ENCODE data around the gene SRP9. TPM values are rescaled to one million over a fixed set of nuclear protein-coding genes. Genes with fewer than 3 reads are reported as not detected.
"Not testable (repeated sequence)": the region's sequence is repeated elsewhere in the genome, so short reads cannot be mapped to it uniquely, and the experiment has no call there.

The SRP9 gene
- total RNA-seq, 2 experiments from 2014 or later = 198 to 225 TPM

DNA sequence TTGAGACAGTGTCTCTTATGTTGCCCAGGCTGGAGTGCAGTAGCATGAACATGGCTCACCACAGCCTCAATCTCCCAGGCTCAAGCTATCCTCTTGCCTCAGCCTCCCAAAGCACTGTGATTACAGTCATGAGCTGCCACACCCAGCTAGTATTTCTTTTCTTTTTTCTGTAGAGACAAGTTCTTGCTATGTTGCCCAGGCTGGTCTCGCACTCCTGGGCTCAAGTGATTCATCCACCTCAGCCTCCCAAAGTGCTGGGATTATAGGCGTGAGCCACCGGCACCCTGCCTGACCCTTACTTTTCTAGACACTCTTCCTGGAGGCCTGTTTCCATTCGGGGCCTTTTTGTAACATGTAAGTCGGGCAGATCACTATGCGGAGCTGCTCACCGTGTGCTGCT lies 30.1 kb upstream of the SRP9 start:
- ATAC-seq = no peak
- peaks cover 2% of the 10 kb centered on the region for H3K27me3 Mint-ChIP-seq
- CTCF ChIA-PET = interaction anchor here (1.3 kb wide), 1 partner anchor 22 kb away, joined by 3 read pairs; no protein-coding TSS in a partner anchor
- no peaks in the 10 kb centered on the region for H3K36me3 Mint-ChIP-seq
- DNase-seq = no peak
- H3K4me1 Mint-ChIP-seq = no peaks in the 10 kb centered on the region
- no peak overlapping the region for H3K4me3 Mint-ChIP-seq
- no peaks in the 10 kb centered on the region for H3K9me3 Mint-ChIP-seq (ENCODE audit: low read depth)
- no peak overlapping the region for H3K27ac Mint-ChIP-seq

GRCh38 chr1:225748529-225748928 lies 29.1 kb upstream of the SRP9 start:
- CTCF ChIA-PET = no interaction called here
- no peak for ATAC-seq
- Mint-ChIP-seq H3K4me1 (no peaks in the 10 kb centered on the region), H3K27ac (no peak overlapping the region), H3K36me3 (no peaks in the 10 kb centered on the region), H3K27me3 (peaks cover 2% of the 10 kb centered on the region), H3K4me3 (no peak overlapping the region), H3K9me3 (ENCODE audit: low read depth) (no peaks in the 10 kb centered on the region)
- no peak for DNase-seq

GRCh38 chr1:225749706-225750105 lies 27.9 kb upstream of the SRP9 start:
- Mint-ChIP-seq H3K4me1 (no peaks in the 10 kb centered on the region), H3K27ac (no peak overlapping the region), H3K4me3 (no peak overlapping the region), H3K9me3 (ENCODE audit: low read depth) (no peaks in the 10 kb centered on the region), H3K27me3 (peaks cover 2% of the 10 kb centered on the region), H3K36me3 (no peaks in the 10 kb centered on the region)
- ATAC-seq (no peak), DNase-seq (no peak)
- CTCF ChIA-PET = interaction anchor here (0.7 kb wide), 1 partner anchor 242 kb away, joined by 3 read pairs; no protein-coding TSS in a partner anchor

- Mint-ChIP-seq H3K4me1 (no peaks in the 10 kb centered on the region), H3K9me3 (ENCODE audit: low read depth) (no peaks in the 10 kb centered on the region), H3K27me3 (peaks cover 2% of the 10 kb centered on the region), H3K36me3 (no peaks in the 10 kb centered on the region), H3K27ac (no peak overlapping the region), H3K4me3 (no peak overlapping the region)
- DNase-seq (no peak), ATAC-seq (no peak)
- CTCF ChIA-PET = no interaction called here
Observed at GRCh38 chr1:225750420-225750819, 27.2 kb upstream of the SRP9 start.

DNA sequence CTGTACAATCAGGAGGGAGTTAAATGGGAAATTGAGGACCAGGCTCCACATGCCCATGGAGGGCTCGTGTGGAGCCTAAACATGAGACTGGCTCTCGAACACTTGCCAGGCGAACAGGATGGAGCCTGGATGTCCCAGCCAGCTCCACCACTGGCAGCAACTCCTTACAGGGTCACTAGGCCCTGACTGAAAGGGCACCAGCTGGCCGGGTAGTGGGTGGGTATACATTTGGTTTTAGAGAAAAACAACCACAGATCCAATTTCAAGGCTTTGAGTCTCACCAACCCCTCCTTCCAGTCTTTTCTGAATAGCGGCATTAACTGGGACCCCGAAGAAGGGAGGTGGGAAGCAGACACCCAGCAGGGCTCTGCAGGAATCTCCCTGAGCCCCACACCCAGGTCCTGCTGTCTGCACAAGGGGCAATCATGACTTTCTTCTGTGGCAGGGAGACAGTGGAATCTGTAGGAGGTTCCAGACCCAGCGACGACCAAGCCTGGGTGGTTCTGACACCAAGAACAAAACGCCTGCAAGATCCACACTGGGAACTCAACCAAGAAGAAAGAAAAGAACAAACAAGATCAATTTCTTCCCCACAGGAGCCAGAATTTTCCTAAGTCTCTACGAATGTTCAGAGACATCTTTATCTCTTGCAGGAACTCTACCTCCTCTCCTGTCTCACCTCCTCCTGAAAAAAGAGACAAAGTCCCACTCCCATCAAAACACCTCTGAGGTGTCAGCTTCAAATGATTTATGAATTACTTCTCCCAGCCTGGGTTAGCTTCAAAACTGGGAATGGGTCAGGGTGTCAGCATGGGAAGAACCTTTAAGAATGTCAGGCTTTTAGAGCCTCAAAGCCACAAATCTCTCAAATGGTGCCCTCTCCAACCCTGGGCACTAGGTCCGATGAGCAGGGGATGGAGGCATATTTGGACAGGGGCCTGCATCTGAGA lies 26.5 kb upstream of the SRP9 start:
- CTCF ChIA-PET = no interaction called here
- Mint-ChIP-seq H3K36me3 (no peaks in the 10 kb centered on the region), H3K27ac (no peak overlapping the region)

DNA sequence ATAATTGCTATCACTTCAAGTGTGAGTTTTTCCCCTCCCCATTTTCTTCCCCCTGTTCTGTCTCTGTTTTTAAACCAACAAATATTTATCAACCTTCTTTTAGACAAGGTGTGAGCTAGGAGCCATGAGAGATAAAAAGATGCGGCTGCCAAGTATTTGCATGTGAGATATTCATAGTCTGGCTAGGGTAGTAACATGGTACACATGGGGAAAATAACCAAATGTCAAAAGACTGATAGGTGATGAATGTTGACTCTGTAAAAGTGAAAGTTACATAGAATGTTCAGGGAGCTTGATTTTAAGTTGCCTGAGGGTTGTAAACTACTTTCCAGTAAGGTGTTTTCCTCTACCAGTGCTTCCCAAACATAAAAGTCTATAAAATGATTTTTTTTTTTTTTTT lies 25.4 kb upstream of the SRP9 start:
- Mint-ChIP-seq H3K27ac (no peak overlapping the region), H3K4me1 (no peaks in the 10 kb centered on the region), H3K9me3 (ENCODE audit: low read depth) (no peaks in the 10 kb centered on the region), H3K36me3 (no peaks in the 10 kb centered on the region), H3K4me3 (no peak overlapping the region), H3K27me3 (peaks cover 5% of the 10 kb centered on the region)
- CTCF ChIA-PET = no interaction called here
- no peak for ATAC-seq
- no peak for DNase-seq

More for the DNA sequence above, 26.5 kb upstream of the SRP9 start:
- no peaks in the 10 kb centered on the region for H3K4me1 Mint-ChIP-seq
- H3K4me3 Mint-ChIP-seq = no peak overlapping the region
- peaks cover 5% of the 10 kb centered on the region for H3K27me3 Mint-ChIP-seq
- H3K9me3 Mint-ChIP-seq (ENCODE audit: low read depth) = no peaks in the 10 kb centered on the region
- ATAC-seq (no peak), DNase-seq (no peak)

DNA sequence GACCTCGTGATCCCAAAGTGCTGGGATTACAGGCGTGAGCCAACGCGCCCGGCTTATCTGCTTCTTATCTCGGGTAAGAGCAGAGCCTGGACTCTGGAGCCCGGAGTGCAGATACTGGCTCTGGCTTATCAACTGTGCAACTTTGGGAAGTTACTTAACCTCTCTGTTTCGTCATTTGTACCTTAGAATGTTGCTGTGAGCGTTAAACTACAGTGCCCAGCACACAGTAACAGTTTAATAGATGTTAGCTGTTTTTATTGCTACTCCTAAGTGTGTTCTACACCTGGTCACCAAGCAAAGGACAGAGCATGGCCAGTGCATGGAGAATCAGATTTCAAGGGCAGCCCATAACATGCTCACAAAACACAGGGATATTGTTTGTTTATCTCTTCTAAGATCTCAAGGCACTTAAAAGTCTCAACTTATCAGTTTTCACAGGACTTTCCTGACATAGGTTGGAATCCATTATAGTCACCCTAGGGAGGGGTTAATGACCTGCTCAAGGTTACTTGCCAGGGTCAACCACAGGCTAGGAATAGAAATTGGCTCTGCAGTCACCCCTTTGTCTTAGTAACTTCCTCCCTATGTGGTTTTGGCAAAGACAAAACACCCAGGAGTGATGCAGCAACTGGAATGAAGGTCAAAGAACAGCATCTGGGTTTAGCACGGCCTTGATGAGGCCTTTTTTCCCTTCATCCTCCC lies 22.5 kb upstream of the SRP9 start:
- no peak for ATAC-seq
- Mint-ChIP-seq H3K4me3 (no peak overlapping the region), H3K27me3 (peaks cover 16% of the 10 kb centered on the region), H3K9me3 (ENCODE audit: low read depth) (no peaks in the 10 kb centered on the region), H3K4me1 (no peaks in the 10 kb centered on the region), H3K27ac (no peak overlapping the region), H3K36me3 (no peaks in the 10 kb centered on the region)
- DNase-seq = no peak
- CTCF ChIA-PET = no interaction called here

DNA sequence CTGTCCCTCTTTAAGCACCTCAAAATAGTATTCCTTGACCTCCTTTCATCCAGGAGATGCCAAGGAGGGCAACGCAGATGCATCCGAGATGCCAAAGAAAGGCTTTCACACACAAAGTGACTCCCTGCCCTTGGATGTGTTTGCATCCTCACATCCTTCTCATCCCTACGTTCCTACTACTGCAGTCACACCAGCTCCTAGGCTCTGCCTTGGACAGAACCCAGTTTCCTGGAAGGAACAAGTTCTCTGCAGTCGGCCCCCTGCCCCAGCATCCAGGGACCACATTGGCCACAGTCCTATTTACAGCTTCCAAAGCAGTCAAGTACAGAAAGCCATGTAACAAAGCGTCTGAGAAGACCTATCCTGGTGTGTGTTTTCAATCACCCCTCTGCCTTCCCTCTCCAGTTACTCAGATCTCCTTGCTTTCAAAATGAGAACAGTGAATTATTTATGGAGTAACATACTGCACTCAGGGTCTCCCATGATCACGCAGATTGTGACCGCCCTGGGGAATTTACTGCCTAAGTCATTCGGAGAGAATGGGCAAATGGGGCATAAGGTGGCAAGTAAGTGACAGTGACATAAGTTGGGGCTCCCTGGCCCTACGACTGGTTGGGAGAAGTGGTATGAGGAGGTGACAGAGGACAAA lies 21.8 kb upstream of the SRP9 start:
- Mint-ChIP-seq H3K4me1 (no peaks in the 10 kb centered on the region), H3K9me3 (ENCODE audit: low read depth) (no peaks in the 10 kb centered on the region), H3K27ac (no peak overlapping the region), H3K27me3 (peaks cover 18% of the 10 kb centered on the region), H3K4me3 (no peak overlapping the region), H3K36me3 (no peaks in the 10 kb centered on the region)
- CTCF ChIA-PET = no interaction called here
- DNase-seq (no peak), ATAC-seq (no peak)

DNA sequence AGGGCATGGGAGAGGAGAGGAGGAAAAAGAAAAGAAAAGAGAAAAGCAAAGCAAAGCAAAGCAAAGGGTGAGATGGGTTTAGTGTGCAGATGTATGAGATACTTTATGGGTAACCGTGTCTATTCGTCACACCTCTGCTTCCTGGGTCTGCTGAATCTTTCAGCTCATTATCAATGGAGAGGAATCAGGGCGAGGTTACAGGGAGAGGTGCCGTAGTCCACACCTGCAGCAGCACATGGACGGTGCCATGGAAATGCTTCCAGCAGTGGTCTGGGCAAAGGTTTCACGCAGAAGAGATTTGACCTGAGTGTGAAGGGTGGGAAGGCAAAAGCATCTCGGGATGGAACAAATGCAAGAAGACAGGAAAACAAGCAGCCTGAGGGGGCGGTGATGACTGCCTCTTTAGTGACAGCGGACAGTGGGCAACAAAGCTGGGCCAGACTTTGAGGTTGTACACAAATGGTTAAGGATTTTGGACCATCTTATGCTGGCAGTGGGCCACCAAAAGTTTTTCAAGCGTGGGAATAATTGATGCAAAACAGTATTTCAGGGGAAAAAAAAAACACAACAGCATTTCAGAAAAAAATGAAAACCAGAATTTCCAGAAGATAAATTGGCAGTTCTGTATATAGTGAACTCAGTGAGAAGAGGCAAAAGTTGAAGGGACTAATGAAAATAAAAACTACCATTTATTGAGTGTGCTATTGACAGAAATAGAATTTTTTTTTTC lies 19.5 kb upstream of the SRP9 start:
- no peak overlapping the region for H3K27ac Mint-ChIP-seq
- CTCF ChIA-PET = no interaction called here
- H3K4me3 Mint-ChIP-seq = no peak overlapping the region
- no peaks in the 10 kb centered on the region for H3K4me1 Mint-ChIP-seq
- ATAC-seq = no peak
- H3K27me3 Mint-ChIP-seq = peaks cover 27% of the 10 kb centered on the region
- no peaks in the 10 kb centered on the region for H3K9me3 Mint-ChIP-seq (ENCODE audit: low read depth)
- DNase-seq = no peak
- H3K36me3 Mint-ChIP-seq = no peaks in the 10 kb centered on the region

DNA sequence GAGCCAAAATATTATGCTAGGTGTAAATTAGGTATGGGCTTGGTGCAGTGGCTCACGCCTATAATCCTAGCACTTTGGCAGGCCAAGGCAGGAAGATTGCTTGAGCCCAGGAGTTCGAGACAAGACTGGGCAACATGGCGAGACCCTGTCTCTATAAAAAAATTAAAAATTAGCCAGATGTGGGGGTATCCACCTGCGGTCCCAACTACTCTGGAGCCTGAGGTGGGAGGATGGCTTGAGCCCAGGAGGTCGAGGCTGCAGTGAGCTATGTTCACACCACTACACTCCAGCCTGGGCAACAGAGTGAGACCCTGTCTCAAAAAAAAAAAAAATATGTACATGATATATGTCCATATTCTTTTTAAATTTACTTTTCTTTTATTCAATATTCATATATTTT lies 17.7 kb upstream of the SRP9 start:
- H3K27ac Mint-ChIP-seq; CTCF ChIA-PET; H3K36me3 Mint-ChIP-seq; H3K9me3 Mint-ChIP-seq (ENCODE audit: low read depth); H3K4me1 Mint-ChIP-seq; ATAC-seq; H3K4me3 Mint-ChIP-seq; DNase-seq: not testable (repeated sequence)
- peaks cover 33% of the 10 kb centered on the region for H3K27me3 Mint-ChIP-seq

DNA sequence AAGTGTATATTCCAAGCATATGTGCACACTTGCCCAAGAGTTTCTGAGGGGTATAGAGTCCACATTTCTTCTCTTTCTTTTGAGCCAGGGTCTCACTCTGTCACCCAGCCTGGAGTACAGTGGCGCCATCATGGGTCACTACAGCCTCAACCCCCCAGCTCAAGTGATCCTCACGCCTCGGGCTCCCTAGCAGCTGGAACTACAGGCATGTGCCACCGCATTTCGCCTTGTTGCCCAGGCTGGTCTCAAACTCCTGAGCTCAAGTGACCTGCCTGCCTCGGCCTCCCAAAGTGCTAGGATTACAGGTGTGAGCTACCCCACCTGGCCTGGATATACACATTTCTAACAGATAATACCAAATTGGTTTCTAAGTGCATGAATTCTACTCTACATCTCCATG lies 17.1 kb upstream of the SRP9 start:
- Mint-ChIP-seq H3K4me3 (no peak overlapping the region), H3K27ac (no peak overlapping the region), H3K9me3 (ENCODE audit: low read depth) (no peaks in the 10 kb centered on the region), H3K27me3 (peaks cover 33% of the 10 kb centered on the region), H3K4me1 (no peaks in the 10 kb centered on the region), H3K36me3 (no peaks in the 10 kb centered on the region)
- ATAC-seq (no peak), DNase-seq (no peak)
- CTCF ChIA-PET = no interaction called here

GRCh38 chr1:225761395-225761794 lies 16.2 kb upstream of the SRP9 start:
- H3K27ac Mint-ChIP-seq; H3K9me3 Mint-ChIP-seq (ENCODE audit: low read depth); CTCF ChIA-PET; DNase-seq; H3K4me1 Mint-ChIP-seq; H3K36me3 Mint-ChIP-seq; ATAC-seq; H3K4me3 Mint-ChIP-seq: not testable (repeated sequence)
- peaks cover 32% of the 10 kb centered on the region for H3K27me3 Mint-ChIP-seq

- no peaks in the 10 kb centered on the region for H3K9me3 Mint-ChIP-seq (ENCODE audit: low read depth)
Observed at GRCh38 chr1:225762002-225762441, 15.6 kb upstream of the SRP9 start.

More at GRCh38 chr1:225762002-225762441, 15.6 kb upstream of the SRP9 start:
- Mint-ChIP-seq H3K36me3 (no peaks in the 10 kb centered on the region), H3K27me3 (peaks cover 32% of the 10 kb centered on the region), H3K27ac (no peak overlapping the region), H3K4me1 (no peaks in the 10 kb centered on the region), H3K4me3 (no peak overlapping the region)
- ATAC-seq (no peak), DNase-seq (no peak)
- CTCF ChIA-PET = no interaction called here

All from activated CD8-positive, alpha-beta memory T cell treated with anti-CD3 and anti-CD28 coated beads, Interleukin-2, amount 10 ng/mL, durations not matched to agents 7 days and 5 days (primary cell).